ENCODE results near the gene LEKR1. TPM values are rescaled to one million over a fixed set of nuclear protein-coding genes. Genes with fewer than 3 reads are reported as not detected.

The LEKR1 gene
- total and polyA plus RNA-seq, 2 donors (not counting 3 experiments of a cell fraction or from before 2014, with no cell fraction given): 0.07 to 0.64 TPM

DNA sequence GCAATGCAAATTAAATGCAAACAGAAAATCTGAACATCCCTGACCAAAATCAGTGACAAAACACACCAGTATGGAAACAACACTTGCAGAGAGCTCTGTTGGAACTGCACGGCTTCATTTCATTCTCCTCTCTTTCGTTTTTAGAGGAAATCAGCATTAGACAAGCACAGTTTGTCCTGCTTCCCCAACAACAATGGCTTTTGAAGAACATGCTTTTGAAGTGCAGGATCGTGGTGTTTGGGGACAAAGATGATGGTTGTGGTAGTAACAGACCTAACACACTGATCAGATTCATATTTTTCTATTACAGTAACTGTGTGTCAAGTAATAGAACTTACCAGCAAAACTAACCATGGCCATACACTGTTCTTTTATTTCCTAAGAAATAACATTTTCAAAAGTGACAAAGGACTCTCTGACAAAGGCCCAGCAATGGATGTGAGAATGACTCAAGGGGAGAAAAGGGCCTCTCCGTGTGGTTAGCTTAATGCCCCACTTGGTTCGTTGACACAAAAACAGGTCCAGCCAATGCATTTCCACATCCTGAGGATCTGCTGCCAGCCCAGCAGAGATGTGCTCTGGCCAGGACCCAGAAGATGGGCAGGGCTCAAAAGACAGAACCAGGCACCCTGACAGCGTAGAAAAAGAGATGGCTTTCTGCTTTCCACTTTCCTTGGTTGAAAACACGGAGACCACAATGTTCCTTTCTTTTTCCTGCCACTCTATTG lies 249.7 kb downstream of the LEKR1 start:
- H3K4me3 ChIP-seq (replicated peaks in 1 of 3; ENCODE audit: insufficient read depth in 1 of 3, low read depth in 1 of 3, low read length in 3 of 3): no peak overlapping the region
- BruUV-seq (replicated peaks): no TSS peak
- ChIA-PET POLR2A (no interaction called here), CTCF (interaction anchor here (1.1 to 2.2 kb wide), 2 partner anchors 12 to 1032 kb away, joined by 3 to 10 read pairs; no protein-coding TSS in a partner anchor)
- no peaks in the 10 kb centered on the region for H3K9me1 ChIP-seq (replicated peaks; ENCODE audit: control insufficient read depth, extremely low read depth, insufficient read depth, low read length)
- FAIRE-seq: no peak
- H4K20me1 ChIP-seq (replicated peaks; ENCODE audit: control insufficient read depth, extremely low read depth, insufficient read depth, low read length): no peaks in the 10 kb centered on the region
- no peaks in the 10 kb centered on the region for H3K4me1 ChIP-seq (ENCODE audit: control insufficient read depth, extremely low read depth, insufficient read depth, low read length)
- H3K9ac ChIP-seq (replicated peaks; ENCODE audit: extremely low read depth, insufficient read depth, low read length): no peak overlapping the region
- no peak overlapping the region for H3K27ac ChIP-seq (ENCODE audit: insufficient read depth, low read depth, low read length)
- no peaks in the 10 kb centered on the region for H3K27me3 ChIP-seq (ENCODE audit: control insufficient read depth in 2 of 2, insufficient read depth in 2 of 2, low read length in 2 of 2)
- H3K79me2 ChIP-seq (ENCODE audit: control insufficient read depth, insufficient read depth, low read length): no peaks in the 10 kb centered on the region
- peak overlapping the region; percentile 32 for H2AFZ ChIP-seq (ENCODE audit: low read depth, low read length)
- TF ChIP-seq POLR2AphosphoS5 (IDR thresholded peaks at IDR 0.05; ENCODE audit: insufficient read depth, low read depth, low read length) (no peak), CTCF (IDR thresholded peaks at IDR 0.05; ENCODE audit: extremely low read depth in 1 of 2, insufficient read depth in 1 of 2, low read depth in 1 of 2, low read length in 2 of 2) (no peak), MAX (IDR thresholded peaks at IDR 0.05; ENCODE audit: insufficient read depth, insufficient read length) (no peak), POLR2A (IDR thresholded peaks at IDR 0.05; ENCODE audit: low read depth, low read length) (no peak), EZH2 (IDR thresholded peaks at IDR 0.05; ENCODE audit: borderline replicate concordance, low read depth, low read length, severe bottlenecking) (no peak), MYC (IDR thresholded peaks at IDR 0.05; ENCODE audit: low read depth, low read length) (no peak), GATA2 (IDR thresholded peaks at IDR 0.05; ENCODE audit: insufficient read depth, insufficient read length, low read depth, low read length) (no peak), FOS (IDR thresholded peaks at IDR 0.05; ENCODE audit: borderline replicate concordance, insufficient read depth, low read length) (no peak), JUN (IDR thresholded peaks at IDR 0.05; ENCODE audit: borderline replicate concordance, insufficient read depth, insufficient read length, low read depth) (no peak)
- intact Hi-C loops (cut with micrococcal nuclease): no loop called here
- DNase-seq (ENCODE audit: low read depth, low spot score): no peak
- no peak overlapping the region for H3K4me2 ChIP-seq (ENCODE audit: insufficient read depth, low read length)
- H3K36me3 ChIP-seq (ENCODE audit: control insufficient read depth in 2 of 2, extremely low read depth in 1 of 2, insufficient read depth in 2 of 2, low read length in 2 of 2): no peaks in the 10 kb centered on the region
- dilution Hi-C loops (cut with MboI; ENCODE audit: extremely low pct_ligation_motif_present, low sequenced_read_pairs): no loop called here
- H3K9me3 ChIP-seq (replicated peaks; ENCODE audit: control insufficient read depth, insufficient read depth, low read length): no peaks in the 10 kb centered on the region

Data from endothelial cell of umbilical vein (primary cell).